Activated CD8-positive, alpha-beta memory T cell treated with anti-CD3 and anti-CD28 coated beads, Interleukin-2, amount 50 U/mL, for 48 hours (primary cell): ENCODE data around the gene AGO3.
"Not testable (repeated sequence)": the region's sequence is repeated elsewhere in the genome, so short reads cannot be mapped to it uniquely, and the experiment has no call there.

ENCODE experiments used
- DNase-seq: peaks from one replicate; pipeline ENCODE4 v3.0.0-alpha.2; 2020

AGO3 gene

GRCh38 chr1:36014722-36015220 lies 83.9 kb downstream of the AGO3 start:
- no peak for DNase-seq

DNA sequence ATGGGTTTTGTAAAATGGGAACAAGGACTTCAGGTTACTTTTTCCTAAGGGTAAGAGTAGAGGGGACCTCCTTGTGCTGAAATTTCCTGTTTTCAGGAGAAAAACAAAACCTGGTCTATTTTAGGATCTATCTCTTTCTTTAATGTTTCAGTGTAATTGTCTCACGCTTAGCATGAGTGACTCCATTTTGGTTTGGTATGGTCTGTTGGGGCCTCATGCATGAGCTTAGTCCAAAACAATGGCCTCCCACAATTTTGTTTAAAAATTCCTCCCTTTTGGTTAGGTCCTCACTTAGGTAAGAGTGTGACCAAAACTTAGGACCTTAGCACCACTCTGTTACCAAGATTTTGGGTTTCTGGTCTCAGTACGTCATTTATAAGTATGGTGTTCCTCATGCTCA lies 85.8 kb downstream of the AGO3 start:
- DNase-seq, result no peak

GRCh38 chr1:36023098-36023769 lies 92.3 kb downstream of the AGO3 start:
- no peak for DNase-seq

DNA sequence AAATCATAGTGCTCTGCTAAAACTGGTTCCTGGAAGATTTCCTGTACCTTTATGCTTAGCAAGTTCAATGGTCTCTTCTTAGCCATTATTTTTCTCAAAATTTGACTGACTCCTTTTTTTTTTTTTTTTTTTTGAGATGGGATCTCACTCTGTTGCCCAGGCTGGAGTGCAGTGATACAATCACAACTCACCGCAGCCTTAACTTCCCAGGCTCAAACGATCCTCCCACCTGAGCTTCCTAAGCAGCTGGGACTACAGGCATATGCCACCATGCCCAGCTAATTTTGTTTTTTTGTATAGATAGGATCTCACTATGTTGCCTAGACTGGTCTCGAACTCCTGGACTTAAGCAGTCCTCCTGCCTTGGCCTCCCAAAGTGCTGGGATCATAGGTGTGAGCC lies 93.1 kb downstream of the AGO3 start:
- DNase-seq, result not testable (repeated sequence)

- no peak for DNase-seq
Measured at GRCh38 chr1:36024847-36025246, 93.9 kb downstream of the AGO3 start.

DNA sequence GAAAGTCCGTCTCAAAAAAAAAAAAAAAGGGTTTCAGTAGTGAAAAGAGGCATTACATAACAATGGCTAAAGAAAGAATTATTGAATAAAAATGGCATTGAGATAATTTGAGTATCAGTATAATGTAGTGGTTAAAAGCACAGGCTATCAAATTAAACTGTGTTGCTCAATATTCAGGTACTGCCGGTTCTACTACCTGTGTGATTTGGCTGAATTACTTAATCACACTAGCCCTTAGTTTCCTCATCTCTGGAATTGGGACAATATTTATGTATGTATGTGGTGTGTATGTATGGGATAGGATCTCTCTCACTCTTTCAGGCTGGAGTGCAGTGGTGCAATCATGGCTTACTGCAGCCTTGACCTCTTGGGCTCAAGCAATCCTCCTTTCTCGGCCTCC lies 96.9 kb downstream of the AGO3 start:
- DNase-seq, result no peak

DNA sequence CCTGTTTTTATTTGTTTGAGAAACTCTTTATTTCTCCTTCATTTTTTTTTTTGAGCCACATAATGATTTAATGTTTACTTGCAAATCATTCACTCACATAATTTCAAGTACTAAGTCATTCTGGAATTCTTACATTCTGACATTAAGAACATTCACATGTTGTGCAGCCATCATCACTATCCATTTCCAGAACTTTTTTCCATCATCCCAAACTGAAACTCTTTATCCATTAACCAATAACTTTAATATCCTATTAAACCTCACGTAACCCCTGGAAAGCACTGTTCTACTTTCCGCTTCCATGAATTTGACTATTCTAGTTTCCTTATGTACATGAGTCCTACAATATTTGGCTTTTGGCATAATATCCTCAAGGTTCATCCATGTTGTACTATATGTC lies 100.5 kb downstream of the AGO3 start:
- DNase-seq, result no peak

DNA sequence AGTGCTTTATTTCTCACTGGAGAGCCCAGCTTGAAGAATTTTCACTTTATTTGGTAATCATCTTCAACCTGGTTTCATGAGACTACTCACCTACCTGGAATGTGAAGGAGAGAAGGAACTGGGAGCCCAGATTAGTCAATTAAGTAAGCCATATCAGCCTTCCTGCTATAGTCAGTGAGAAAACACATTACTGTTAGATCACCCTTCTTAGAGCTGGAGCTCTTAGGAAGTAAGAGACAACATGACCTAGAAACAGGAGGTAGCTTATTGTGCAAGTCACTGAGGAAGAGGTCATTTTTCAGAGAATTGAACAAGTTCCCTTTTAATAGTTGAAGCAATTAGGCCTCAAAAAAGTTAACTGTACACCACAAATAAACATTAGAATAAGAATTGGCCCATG lies 103.8 kb downstream of the AGO3 start:
- DNase-seq, result no peak

- no peak for DNase-seq
Measured at GRCh38 chr1:36035154-36035553, 104.2 kb downstream of the AGO3 start.

DNA sequence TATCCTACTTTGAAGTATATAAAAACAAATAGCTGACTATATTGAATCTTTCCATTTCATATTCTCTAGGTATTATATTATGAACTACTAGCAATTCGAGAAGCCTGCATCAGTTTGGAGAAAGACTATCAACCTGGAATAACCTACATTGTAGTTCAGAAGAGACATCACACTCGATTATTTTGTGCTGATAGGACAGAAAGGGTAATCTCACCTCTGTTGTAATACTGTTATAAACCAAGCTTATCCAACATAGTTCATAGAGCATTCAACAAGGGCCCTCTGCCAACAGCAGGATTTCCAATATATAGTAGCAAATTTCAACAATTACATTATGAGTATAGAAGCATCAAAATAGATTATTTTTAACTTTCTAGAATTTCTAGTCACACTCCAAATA lies 109.3 kb downstream of the AGO3 start:
- DNase-seq, result no peak

- no peak for DNase-seq
Measured at GRCh38 chr1:36051821-36052220, 120.9 kb downstream of the AGO3 start.

DNA sequence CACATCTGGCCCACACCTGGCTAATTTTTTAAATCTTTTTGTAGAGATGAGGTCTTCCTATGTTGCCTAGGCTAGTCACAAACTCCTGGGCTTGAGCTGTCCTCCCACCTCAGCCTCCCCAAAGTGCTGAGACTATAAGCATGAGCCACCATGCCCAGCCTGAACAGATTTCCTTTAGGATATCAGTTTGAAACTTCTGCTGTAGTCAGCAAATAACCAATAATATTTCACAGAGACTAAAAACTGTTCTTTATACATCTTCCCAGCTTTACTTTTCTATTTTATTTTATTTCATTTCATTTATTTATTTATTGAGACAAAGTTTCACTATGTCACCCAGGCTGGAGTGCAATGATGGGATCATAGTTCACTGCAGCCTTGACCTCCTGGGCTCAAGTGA lies 123.1 kb downstream of the AGO3 start:
- DNase-seq, result no peak

DNA sequence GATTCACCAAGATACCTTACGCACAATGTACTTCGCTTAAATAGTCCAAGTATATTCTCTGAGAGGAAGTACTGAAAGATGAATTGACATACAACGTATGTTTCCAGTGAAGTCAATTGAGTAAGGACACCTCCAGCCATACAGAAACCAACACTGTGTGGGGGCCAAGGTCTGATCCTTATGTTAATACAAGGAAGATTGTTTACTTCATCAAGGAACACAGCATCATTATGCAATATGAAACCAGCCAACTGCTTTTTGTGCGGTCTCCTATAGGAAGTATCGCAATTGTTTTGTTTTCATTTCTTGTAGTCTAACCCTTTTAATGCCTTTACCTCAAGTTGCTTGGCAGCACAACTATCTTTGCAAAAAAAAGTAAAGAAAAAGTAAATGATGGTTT lies 124.8 kb downstream of the AGO3 start:
- DNase-seq, result no peak

DNA sequence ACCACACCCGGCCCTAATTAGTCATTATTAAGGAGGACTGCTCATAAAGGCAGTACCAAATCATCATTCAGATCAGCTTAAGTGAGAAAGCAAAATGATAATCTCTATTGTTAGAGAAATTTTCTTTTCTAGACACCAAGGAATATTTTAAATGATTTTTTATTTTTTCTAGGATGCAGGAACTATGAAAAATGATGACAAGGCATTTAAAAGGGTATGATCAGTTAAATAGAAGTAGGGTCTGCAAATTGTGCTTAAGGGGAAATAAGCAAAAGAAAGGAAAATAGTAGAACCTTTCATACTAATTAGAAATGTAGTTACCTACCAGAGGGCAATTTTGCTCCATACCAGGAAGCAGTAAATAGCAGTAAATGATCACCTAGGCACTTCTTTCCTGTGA lies 131.4 kb downstream of the AGO3 start:
- DNase-seq, result no peak

- no peak for DNase-seq
Measured at GRCh38 chr1:36067871-36068270, 137.0 kb downstream of the AGO3 start.

GRCh38 chr1:36068866-36069265 lies 138.0 kb downstream of the AGO3 start:
- DNase-seq, result no peak

DNA sequence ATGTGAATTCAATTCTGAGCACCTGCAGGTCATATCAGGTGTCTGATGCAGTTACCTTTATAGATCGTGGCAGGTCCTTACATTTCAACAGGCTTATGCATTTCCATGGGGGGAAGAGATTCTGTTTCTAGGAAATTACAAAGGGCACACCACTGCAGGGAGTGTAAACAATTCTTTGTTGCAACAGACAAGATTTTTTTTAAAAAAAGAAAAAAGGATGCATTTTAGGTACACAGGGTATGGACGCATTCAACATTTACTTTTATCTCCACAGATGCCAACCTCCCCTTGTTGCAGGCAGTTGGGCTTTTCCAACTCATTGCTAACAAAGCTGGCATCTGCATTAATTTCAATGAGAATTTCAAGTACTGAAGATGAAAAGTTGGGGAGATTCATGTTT lies 139.4 kb downstream of the AGO3 start:
- DNase-seq, result no peak

GRCh38 chr1:36076979-36077573 lies 146.2 kb downstream of the AGO3 start:
- no peak for DNase-seq

DNA sequence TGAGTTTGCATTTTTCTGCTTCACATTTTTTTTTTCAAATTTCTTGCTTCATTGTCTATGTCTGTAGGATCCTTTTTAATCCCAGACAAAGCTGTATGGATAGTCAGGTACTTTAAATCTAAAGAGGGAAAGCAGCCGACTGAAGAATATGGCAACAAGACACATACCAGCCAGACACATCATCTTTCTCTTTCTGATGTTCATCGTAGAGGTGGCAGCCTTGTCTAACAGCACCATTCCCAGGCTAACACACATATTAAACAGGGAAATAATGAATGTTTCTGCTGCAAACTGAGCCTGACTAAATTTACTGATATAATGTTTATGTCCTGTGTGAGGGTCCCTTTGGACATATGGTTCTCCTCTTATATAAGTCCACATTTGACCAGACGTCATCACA lies 149.3 kb downstream of the AGO3 start:
- DNase-seq, result no peak

DNA sequence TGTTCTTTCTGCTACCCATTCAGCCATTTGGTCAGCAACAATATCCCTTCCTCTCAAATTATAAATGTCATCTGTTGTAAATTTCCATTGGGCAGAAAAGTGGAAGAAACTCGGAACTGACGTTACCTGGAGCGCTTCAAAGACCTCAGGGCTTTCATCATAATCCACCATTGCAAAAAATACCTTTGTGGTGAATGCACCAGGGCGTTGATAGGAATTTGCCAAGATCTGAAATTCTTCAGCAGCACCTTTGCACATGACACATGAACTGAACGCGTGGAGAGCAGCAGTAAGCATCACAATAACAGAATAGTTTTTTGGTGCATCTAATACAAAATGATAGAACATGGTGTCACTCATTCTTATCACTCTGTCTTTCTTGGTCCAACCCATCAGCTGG lies 149.9 kb downstream of the AGO3 start:
- no peak for DNase-seq

DNA sequence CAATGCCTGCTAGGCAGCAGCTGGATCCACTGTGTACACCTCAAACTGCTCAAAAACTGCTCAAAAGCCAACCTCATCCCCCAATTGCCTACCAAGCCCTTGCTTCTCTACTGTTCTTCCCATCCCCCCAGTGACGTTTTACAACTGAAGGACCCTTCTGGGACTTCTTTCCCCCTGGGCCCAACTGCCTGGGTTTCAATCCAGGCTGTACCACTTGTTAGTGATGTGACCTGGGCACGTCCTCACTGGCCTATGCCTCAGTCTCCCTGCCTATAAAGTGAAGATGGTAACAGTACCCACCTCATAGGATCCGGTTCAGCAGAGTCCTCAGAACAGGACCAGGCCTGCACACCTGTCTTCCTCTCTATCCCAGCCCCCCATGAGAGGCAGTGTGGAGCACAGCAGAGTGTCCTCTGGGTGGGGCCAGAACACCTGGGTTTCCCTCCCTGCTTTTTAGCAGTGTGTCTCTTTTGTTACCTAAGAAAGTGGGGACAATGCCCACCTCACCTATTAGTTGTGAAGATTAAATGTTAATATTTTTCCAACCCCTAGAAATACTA lies 151.1 kb downstream of the AGO3 start:
- DNase-seq, result no peak

DNA sequence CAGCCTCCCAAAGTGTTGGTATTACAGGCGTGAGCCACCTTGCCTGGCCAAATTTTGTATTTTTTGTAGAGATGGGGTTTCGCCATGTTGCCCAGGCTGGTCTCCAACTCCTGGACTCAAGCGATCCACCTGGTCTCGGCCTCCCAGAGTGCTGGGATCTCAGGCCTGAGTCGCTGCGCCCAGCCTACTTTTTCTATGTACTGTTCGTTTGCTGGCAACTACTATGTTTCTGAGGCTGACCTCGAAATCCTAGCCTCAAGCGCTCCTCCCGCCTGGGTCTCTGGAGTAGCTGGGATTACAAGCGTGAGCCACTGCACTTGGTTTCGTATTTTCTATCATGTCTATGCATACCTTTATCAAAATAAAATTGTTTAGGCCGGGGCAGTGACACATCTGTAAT lies 152.3 kb downstream of the AGO3 start:
- DNase-seq, result no peak

DNA sequence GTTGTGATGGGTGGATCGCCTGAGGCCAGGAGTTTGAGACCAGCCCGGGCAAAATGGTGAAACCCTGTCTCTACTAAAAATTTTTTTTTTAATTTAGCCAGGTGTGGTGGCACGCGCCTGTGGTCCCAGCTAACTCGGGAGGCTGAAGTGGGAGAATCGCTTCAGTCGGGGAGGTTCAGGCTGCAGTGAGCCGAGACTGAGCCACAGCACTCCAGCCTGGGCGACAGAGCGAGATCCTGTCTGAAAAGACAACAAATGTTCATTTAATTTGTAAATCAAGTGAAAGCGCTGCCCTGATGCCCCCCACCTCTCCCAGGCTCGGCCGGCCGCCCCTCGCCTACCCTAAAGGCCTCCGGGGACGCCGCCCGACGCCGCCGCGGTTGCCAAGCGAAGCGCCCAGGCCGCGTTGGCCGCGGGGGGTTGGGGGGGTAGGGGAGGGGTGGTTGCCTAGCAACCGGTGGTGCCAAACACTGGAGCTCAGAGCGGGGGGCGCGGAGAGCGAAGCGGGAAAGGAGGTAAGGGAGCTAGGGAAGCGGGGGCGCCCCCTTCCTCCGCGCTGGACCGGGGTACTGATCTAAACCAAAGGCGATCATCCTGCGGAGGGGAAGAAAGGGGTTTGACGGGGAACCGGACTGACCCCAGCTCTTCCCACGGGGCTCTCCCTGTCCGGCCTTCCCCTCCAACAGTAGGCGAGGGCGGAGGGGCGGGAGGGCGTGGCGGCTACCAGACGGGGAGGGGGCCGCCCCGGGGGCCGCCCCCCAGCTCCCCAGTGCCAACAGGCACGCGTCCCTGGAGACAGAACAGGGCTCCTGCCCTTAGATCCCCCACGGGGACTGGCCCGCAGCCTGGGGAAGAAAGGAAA lies 153.0 kb downstream of the AGO3 start, which contains the start of gene TEKT2:
TSS of gene TEKT2 (plus strand) at position 460 of the 862 bp plus-strand sequence. CDS start 828 bp downstream, outside the sequence.
- DNase-seq, result peak; percentile 59
